A172 (cell line): ENCODE data around the gene THAP4. TPM values are rescaled to one million over a fixed set of nuclear protein-coding genes. Genes with fewer than 3 reads are reported as not detected.
A peak's percentile ranks its signal among the peaks of the same experiment; 100 is the strongest.
"Not testable (repeated sequence)": the region's sequence is repeated elsewhere in the genome, so short reads cannot be mapped to it uniquely, and the experiment has no call there.

Source experiments
- DNase-seq: peaks from one replicate; pipeline ENCODE4 v3.0.0-alpha.2; 2015; ENCODE audit warnings: low spot score
- total RNA-seq: library from RNA; depleted of rRNA; stranded (reverse); fragments of >200 nt; shearing (Covaris generic); gene quantifications from 2 replicates; pipeline ENCODE4 v1.2.3, GENCODE V29; 2014

Gene THAP4
- total RNA-seq, 1 experiment from 2014 or later, result 85.7 TPM

DNA sequence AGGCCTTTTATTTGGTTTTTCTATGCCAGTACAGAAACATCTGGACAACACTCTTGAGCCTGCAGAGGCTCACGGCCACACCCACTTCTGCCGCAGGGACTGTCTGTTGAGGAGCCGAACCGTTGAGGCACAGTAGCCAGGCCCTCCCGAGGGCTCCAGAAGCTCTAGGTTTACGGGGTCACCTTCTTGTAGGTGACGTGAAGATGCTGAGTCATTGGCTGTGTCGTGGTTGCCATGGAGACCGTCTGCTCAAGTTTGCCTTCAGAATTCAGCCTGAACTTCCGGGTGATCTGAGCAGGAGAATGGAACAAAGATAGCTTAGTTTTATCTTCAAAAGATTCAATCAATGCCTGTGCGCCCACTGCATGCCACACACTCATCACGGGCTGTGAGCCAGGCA lies 52.5 kb downstream of the THAP4 start:
- peak; percentile 42 for DNase-seq

DNA sequence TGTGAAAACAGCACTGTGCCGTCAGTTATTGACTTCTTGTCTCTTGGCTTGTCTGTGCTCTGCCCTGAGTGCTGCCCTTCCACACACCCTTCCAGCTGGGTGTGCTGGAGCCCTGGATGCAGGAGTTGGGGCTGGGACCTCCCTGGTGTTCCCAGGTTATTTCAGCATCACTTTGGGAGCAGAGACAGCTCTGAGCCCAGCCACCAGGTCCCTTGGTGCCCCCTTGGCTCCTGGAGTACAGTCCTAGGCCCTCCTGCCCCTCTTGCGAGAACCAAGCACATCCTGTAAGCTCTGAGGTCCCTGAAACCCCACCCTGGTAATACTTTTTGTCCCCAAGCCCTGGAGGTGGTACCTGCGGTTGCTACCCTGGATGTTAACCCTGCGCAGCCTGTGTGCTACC lies 54.2 kb downstream of the THAP4 start:
- DNase-seq, result no peak

DNA sequence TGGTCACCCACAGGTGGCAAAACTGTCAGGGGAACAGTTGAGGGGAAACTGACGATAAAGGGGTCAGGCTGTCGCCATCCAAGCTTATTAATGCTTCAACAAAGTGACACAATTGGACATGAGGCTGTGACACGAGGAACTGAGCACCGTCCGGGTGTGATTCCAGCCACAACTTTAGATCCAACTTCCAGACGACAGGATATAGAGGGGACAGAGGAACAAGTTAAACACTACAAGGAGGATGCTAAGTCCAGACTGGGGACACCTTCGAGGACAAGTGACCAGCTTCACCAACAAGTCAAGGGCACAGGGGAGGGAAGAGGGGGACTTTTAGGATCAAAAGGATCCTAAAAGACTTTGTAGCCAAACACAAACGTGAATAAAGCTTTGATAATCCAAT lies 54.6 kb downstream of the THAP4 start:
- no peak for DNase-seq

DNA sequence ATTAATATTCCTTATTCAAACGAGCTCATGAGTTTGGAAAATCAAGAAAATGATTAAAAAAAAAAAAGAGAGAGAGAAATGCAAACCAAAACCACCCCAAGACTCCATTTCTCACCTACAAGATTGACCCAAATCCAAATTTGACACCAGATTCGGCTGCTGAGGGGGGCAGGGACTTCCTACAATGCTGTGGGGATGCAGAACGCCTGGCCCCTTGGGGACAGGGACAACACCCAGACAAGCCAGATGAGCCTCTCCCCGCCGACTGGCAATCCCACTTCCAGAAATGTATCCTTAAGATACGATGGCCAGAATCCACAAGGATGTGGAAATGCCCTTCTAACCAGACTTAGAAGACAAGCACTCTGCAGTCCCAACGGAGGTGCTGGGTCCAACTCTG lies 57.7 kb downstream of the THAP4 start:
- DNase-seq, result no peak

DNA sequence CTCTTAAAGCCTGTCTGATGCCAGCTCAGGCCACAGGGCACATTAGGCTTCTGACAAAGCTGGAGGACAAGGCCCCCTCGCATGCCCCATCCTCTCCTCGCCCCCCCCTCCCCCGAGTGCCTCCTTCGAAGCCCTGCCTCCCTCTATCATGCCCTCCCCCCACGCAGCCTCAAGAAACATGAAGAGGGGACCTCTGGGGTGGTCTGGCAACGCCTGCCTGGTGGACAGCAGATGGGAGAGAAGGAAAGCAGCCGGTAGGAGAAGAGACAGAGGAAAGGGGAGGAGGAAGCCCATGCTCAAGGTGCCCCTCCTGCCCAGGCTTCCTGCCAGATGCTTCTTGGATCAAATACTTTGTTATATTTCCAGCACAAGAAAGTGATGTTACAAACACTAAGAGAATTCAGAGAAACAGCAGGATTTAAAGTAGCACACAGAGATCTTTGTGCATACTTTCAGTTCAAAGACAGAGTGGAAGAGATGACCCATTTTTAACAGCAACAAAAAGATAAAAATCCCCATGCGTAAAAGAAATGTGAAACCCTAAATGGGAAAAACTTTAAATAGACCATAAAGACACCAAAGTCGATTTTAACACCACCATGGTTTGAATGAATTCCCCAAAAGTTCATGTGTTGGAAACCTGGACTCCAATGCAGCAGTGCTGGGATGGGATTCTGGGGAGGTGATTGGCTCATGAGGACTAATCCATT lies 59.4 kb downstream of the THAP4 start:
- no peak for DNase-seq

DNA sequence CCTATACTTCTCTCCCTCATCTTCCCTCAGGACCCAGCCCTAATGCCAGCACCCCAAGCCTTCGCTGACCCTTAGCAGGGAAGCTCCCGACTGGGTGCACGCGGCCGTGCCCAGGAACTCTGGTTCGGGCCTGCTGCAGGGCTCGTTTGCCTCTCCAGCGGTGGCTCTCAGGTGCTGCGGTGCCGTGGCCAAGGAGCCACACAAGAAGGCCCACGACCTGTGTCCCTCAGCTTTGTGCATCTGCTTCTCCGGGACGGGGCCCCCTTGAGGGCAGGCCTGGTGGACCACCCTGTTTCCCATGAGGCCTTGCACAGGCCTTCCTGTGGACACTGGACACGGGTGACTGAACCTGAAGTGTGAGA lies 60.7 kb downstream of the THAP4 start:
- DNase-seq, result no peak

DNA sequence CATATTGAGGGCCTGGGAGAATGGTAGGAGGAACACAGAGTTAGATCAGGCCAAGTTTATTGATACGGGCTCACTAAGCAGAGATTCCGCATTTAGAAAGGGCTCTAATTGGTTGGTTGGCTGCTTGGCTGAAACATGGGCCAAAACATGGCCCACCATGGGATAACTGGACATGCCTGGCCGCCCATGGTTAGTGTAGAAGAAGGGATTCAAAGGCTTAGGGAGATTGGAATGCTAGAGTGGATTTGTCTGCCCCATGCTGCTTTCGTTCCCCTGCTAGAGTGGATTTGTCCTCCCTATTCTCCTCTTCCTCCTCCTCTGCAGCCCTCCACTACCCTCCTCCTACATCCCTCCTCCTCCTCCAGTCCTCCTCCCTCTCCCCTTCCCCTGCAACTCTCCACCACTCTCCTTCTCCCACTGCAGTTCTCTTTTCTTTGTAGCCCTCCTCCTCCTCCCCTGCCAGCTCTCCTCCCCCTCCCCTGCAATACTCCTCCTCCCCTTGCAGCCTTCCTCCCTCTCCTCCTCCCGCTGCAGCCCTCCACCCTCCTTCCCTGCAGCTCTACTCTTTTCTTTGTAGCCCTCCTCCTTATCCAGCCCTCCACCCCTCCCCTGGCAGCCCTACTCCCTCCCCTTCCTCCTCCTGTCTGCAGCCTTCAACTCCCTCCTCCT lies 61.2 kb downstream of the THAP4 start:
- DNase-seq, result no peak

DNA sequence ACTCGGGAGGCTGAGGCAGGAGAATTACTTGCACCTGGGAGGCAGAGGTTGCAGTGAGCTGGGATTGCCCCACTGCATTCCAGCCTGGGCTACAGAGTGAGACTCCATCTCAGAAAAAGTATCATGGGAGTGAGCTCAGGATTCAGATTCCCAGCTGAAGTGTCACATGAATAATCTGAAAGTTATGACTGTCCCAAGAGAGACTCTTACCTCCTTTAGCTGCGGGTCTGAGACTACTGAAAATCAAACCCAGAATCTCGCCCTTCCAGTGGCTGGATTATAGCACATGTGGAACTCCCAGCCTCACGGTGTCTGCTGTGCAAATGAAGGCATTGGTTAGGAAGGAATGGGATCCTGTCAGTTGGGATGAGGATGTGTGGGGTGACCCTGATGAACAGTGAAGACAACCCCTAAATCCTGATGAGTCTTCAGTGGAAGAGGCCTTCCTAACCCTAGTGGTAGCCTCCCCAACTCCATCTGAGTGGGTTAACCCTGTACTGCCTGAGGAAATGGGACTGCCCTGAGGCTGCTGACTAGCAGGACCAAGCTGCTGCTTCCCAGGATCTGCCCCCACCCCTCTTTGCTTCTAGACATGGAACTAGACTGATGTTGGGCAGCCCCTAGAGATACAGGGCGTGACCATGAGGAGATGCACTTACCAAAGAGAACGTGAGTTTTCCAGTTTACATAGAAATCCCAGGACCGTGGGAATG lies 61.9 kb downstream of the THAP4 start:
- no peak for DNase-seq

DNA sequence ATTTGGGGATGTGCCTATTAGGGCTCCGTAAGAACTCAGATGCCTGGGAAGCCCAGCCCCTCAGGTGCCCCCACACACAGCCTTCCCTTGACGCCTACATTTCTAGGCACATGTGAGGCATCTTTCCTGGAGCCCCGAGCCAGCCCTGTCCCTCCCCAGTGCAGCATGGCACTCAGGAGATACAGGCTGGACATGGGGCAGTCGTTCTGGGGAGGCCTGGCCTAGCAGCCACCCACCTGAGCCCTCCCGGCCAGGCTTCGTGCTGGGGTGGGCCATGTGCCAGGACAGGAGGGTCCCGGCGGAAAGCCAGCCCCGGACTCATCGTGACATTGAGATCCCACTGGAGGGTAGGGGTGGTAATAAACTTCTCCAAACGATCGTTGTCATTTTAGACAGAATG lies 63.2 kb downstream of the THAP4 start:
- DNase-seq, result no peak

DNA sequence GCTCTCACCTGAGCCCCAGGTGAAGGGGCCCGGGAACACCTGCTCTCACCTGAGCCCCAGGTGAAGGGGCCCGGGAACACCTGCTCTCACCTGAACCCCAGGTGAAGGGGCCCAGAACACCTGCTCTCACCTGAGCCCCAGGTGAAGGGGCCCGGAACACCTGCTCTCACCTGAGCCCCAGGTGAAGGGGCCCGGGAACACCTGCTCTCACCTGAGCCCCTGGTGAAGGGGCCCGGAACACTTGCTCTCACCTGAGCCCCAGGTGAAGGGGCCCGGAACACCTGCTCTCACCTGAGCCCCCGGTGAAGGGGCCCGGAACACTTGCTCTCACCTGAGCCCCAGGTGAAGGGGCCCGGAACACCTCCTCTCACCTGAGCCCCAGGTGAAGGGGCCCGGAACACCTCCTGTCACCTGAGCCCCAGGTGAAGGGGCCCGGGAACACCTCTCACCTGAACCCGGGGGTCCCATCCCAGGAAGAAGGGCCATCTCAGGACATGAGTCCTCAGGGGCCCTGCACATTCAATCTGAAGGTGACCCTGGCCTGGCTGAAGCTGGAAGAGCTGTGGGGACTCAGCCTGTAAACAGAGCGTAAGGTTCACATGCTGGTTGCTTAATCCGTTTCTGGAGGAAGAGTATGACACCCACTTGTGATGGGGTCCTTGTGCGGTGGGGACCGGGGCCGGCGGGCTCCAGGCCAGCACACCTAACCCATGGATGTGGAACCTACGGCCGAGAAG lies 63.9 kb downstream of the THAP4 start:
- DNase-seq, result not testable (repeated sequence)

DNA sequence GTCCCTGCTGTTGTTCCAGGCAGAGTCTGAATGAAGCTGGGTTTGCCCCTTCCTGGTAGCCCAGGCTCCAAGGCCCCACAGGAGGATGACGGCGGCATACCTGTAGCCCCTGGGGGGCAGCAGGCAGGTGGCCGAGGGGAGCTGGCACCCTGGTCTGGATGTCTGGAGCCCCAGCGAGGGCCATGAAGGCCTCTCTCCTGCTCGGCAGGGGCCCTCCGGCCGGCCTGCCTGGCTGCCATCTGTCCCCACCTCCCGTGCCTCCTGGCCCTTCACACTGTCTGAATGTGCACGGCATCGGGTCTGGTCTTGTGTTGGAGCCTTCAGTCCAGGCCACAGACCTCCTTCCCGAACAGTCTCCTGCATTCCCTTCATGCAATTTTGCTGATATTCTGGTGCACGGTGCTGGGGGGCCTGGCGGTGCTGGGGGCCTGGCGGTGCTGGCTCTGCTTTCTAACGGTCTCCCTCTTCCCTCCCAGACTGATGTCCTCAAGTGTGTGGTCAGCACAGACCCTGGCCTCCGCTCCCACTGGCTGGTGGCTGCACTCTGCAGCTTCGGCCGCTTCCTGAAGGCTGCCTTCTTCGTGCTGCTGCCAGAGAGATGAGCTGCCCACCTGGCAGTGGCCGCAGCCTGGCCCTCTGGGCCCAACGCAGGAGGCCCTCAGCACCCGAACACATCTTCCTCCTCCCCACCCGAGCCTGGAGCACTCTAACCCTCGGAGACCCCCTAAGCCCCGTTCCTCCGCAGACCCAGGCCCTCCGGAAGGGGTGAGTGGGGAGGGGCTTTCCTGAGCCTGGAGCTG lies 64.9 kb downstream of the THAP4 start:
- no peak for DNase-seq

DNA sequence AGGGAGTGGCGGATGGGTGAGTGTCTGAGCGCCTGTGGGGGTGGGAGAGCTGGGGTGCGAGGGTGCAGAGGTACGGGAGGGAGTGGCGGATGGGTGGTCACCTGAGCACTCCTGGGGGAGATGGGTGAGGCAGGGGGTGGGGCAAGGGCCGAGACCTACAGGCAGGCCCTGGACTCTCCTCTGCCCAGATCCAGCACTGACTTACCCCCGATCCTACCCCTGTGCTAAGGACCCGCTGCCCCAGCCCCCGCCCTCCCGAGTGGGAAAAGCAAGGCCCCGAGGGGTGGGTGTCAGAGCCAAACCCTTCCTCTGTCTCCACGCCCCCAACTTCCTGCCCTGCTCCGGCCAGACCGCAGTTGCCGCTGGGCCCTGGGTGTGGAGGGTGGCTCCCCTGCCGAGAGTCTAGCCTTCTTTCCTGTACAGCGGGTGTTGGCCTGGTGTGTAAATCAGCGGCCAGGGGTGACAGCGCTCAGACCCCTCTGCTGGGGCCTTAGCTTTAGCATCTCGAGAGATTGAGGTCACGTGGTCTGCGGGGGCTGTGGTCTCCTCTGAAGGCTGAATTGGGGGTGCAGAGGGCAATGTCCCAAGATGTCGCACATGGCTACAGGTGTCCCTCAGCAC lies 65.9 kb downstream of the THAP4 start:
- DNase-seq, result no peak

DNA sequence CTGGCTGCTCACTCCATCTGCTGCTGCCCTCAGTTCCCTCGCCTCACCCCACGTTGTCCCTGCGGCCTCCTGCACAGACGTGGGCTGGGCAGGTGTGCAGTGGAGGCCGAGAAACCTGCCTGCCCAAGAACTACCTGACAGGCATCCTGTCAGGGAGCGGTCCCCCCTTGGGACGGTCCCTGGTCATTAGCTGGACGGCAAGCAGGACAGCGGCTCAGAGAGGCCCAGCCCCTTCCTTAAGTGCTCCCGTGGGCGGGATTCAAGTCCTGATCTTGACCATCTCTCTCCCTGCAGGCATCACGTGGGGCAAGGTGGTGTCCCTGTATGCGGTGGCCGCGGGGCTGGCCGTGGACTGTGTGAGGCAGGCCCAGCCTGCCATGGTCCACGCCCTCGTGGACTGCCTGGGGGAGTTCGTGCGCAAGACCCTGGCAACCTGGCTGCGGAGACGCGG lies 67.1 kb downstream of the THAP4 start:
- no peak for DNase-seq

DNA sequence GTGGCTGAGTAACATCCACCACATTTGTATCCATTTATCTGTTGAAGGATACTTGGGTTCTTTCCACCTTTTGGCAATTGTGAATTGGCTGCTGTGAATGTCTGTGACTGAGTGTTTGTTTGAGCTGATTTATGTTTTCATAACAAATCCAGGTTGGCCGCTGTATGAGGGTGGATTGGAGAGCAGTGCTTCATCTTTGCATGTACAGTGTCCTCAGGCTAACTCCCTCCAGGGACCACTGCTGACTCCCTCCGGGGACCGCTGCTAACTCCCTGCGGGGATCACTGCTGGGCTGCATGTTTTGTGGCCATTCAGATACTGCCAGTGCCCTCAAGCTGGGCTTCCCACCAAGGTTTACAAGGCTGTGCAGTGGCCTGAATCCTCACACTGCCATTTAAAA lies 68.2 kb downstream of the THAP4 start:
- no peak for DNase-seq

DNA sequence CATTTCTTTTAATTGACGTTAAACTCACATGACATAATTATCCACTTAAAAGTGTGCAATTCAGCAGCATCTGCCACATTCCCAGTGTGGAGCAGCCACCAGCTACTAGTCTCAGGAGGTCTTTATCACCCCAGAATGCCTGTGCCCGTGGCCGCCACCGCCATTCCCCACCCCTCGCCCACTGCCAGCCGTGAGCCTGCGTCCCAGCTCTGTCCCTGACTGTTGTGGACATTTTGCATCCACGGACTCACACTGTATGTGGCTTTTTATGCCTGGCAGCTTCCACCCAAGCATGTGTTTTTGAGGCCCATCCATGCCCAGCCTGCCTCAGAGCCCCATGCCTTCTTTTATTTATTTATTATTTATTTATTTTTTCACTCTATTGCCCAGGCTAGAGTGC lies 69.2 kb downstream of the THAP4 start:
- DNase-seq, result no peak

DNA sequence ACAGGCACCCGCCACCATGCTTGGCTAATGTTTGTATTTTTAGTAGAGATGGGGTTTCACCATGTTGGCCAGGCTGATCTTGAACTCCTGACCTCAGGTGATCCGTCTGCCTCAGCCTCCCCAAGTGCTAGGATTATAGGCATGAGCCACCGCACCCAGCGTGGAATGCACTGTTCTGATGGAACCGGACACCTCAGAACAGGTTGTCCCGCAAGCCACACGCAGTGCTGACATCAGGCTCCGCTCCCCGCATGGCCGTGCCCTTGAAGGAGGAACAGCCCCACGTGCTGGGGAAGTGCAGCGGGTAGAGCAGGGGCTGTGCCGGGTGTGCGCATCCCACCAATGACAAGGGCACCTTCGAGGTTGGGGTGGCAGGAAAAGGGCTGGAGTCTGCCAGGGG lies 69.7 kb downstream of the THAP4 start:
- DNase-seq, result not testable (repeated sequence)

DNA sequence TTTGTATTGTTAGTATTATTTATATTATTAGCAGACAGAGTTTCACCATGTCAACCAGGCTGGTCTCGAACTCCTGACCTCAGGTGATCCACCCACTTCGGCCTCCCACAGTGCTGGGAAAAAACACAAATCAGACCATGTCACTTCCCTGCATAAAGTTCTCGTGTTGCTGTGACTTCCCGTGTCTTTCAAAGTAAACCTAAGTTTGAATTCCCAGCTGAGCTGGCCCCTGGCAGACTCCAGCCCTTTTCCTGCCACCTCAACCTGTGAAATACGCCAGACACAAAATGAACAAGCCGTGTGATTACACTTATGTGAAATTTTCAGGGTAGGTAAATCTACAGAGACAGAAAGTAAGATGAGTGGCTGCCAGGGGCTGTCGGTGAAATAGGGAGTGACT lies 70.5 kb downstream of the THAP4 start:
- DNase-seq, result no peak

DNA sequence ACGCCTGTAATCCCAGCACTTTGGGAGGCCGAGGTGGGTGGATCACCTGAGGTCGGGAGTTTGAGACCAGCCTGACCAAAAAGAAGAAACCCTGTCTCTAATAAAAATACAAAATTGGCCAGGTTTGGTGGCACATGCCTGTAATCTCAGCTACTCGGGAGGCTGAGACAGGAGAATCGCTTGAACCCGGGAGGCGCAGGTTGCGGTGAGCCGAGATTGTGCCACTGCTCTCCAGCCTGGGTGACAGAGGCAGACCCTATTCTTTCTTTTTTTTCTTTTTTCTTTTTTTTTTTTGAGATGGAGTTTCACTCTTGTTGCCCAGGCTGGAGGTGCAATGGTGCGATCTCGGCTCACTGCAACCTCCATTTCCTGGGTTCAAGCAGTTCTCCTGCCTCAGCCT lies 70.9 kb downstream of the THAP4 start:
- not testable (repeated sequence) for DNase-seq

DNA sequence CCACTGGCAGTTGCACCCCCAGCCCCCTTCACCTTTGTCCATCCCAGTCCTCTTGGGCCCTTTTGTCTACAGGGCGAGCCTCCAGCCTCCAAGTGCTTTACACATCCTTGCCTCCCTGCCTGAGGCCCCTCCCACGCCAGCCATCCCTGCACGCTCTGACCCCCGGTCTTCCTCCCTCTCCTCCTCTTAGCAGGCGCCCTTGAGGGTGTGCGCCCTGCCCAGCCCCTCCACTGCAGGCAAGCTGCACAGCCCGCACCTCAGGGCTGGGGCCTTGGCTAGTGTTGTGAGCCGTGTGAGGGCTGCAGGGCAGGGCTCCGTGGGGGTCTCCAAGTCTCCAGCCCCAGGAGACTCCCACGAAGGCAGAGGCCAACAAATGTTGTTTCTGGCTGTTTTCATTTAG lies 71.5 kb downstream of the THAP4 start:
- DNase-seq, result no peak

DNA sequence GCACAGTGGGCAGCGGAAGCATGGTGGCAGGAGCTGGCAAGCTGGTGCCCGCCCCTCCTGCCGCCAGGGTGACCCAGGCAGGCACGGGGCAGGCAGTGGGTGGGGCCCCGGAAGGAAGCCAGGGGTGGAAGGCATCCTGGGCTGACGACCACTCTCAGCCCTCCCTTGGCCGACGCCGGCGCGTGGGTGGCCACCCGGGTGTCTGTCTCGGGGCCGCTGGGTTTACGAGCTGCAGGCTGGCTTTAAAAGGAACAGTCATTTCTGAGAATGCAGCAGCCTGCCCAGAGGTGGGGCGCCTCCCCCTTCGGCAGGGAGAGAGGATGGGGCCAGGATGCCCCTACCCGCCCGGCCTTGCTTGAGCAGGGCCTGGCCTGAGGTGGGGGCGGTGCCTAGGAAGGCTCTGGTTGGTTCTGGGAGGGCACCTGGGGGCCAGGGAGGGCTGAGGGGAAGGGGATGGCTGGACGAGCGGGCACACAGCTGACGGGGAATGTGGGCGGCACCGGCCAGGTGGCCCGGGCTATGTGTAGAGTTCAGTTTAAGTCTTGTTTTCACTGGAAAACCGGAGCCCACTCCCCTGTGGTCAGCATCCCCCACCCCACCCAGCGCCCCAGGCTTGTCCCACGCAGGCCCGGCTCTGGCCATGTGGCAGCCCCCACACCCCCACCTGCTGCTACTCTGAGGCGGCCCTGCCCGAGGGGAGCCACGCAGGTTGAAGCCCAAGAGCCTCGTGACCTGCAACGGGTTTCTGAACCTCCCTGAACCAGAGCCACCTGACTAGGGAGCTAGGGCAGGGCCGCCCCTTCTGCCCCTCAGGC lies 72.2 kb downstream of the THAP4 start:
- no peak for DNase-seq
